Spinal cord (tissue), 10 donors: ENCODE results near the gene XPC. TPM values are rescaled to one million over a fixed set of nuclear protein-coding genes. Genes with fewer than 3 reads are reported as not detected.
A peak's percentile ranks its signal among the peaks of the same experiment; 100 is the strongest.

ENCODE experiments used
- DNase-seq, 6 donors: peaks; one replicate each; pipeline versions ENCODE4 v3.0.0 to v3.0.0-alpha.2; 2013 to 2015; ENCODE audit warnings: low spot score in 6 of 6, low read depth in 4 of 6
- H3K27ac ChIP-seq: one replicate; pipeline ENCODE4 v1.5.1; 2013; ENCODE audit warnings: low read depth, low read length, control low read depth
- H3K27me3 ChIP-seq: one replicate; pipeline ENCODE4 v1.6.1; 2013; ENCODE audit warnings: low read length; ENCODE audit not compliant: control insufficient read depth, insufficient read depth
- H3K36me3 ChIP-seq: one replicate; pipeline ENCODE4 v1.6.1; 2013; ENCODE audit warnings: low read length; ENCODE audit not compliant: control insufficient read depth, insufficient read depth
- H3K4me1 ChIP-seq: one replicate; pipeline ENCODE4 v1.6.1; 2013; ENCODE audit warnings: low read length; ENCODE audit not compliant: control insufficient read depth, insufficient read depth
- H3K4me3 ChIP-seq: one replicate; pipeline ENCODE4 v1.5.1; 2013; ENCODE audit warnings: low read depth, low read length, control low read depth
- H3K9me3 ChIP-seq: one replicate; pipeline ENCODE4 v1.6.1; 2013; ENCODE audit warnings: low read length; ENCODE audit not compliant: control insufficient read depth, insufficient read depth
- WGBS: methylation state at CpG from one replicate; pipeline ENCODE4 v1.1.5; 2013; ENCODE audit warnings: missing lambda C conversion rate; ENCODE audit not compliant: insufficient coverage; 5-methylcytosine and 5-hydroxymethylcytosine counted together
- polyA plus RNA-seq, 2 donors: library from polyadenylated mRNA; unstranded; fragments of 120-200 nt; gene quantifications; one replicate each; pipeline ENCODE4 v1.2.1, GENCODE V29; 2013; ENCODE audit not compliant: insufficient read length in 2 of 2
- total RNA-seq, 2 donors: library from RNA; depleted of rRNA in 1 of 2; stranded (reverse); fragments of 120-200 nt in 1 of 2; fragments of >200 nt in 1 of 2; gene quantifications; one replicate each; pipeline versions ENCODE4 v1.2.3 to v1.2.4, GENCODE V29; 2013 to 2014
- donor health status: healthy.

XPC gene
- total and polyA plus RNA-seq, 4 donors: 14.7 to 32.6 (median 29.3) TPM

DNA sequence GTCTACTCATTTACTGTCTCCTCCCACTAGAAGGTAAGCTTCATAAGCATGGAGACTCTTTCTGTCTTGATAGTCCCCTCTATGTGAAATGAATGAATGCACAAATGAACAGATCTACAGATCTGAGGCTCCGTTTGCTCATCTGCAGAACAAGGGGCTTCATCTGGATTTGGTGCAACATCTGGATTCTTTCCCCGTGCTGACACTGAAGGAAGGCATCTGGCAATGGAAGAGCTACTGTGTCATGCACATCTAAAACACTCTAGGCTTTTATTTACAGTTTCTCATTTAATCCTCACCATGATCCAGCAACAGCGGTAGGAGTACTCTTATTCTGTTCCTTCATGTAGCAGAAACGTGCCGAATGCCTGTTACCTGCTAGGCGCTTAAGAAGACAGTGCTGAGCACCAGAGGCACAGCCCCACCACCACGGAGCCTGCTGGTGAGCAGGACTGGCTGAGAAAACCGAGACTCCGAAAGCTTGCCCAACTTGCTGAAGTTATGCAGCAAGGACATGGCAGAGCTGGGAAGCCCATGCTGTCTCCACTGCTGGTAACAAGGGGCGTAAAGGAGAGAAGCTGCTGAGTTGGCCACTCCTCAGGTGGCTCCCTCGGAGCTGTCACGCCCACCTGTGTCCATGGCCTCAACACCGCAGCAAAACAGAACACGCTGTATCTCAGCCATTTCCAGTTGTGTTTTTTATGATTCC, 31.3 kb upstream of the XPC start:
- H3K4me3 ChIP-seq: no peak overlapping the region
- 84% methylated on average over 10 of the region's 14 CpGs for WGBS
- no peaks in the 10 kb centered on the region for H3K27me3 ChIP-seq
- H3K4me1 ChIP-seq: no peaks in the 10 kb centered on the region
- no peak for DNase-seq
- no peaks in the 10 kb centered on the region for H3K36me3 ChIP-seq
- no peaks in the 10 kb centered on the region for H3K9me3 ChIP-seq
- no peak overlapping the region for H3K27ac ChIP-seq

DNA sequence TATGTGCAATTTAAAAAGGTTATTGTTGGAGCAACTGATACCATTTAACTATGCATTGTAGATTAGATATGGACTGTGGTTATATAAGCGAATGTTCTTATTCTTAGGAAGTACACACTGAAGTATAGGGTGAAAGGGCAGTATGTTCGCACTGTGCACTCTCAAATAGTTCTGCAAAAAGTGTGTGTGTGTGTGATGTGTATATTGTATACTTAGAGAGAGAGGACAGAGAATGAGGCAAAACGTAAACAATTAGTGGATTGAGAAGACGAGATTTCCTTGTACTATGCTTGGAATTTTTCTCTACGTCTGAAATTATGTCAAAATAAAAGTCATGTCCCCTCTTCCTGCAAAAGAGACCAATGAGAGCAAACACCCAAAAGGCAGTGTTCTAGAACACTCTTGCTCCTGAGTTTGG, 30.6 kb upstream of the XPC start:
- H3K27me3 ChIP-seq: no peaks in the 10 kb centered on the region
- no peak for DNase-seq
- WGBS: 81% methylated on average over 3 of the region's 5 CpGs
- no peaks in the 10 kb centered on the region for H3K9me3 ChIP-seq
- H3K4me3 ChIP-seq: no peak overlapping the region
- H3K4me1 ChIP-seq: no peaks in the 10 kb centered on the region
- H3K36me3 ChIP-seq: no peaks in the 10 kb centered on the region
- no peak overlapping the region for H3K27ac ChIP-seq

GRCh38 chr3:14208168-14208567, 29.8 kb upstream of the XPC start:
- Histone ChIP-seq H3K9me3 (no peaks in the 10 kb centered on the region), H3K4me3 (no peak overlapping the region), H3K27me3 (no peaks in the 10 kb centered on the region), H3K36me3 (no peaks in the 10 kb centered on the region), H3K4me1 (no peaks in the 10 kb centered on the region), H3K27ac (no peak overlapping the region)
- WGBS: 90% methylated on average over 3 of the region's 4 CpGs
- no peak for DNase-seq

DNA sequence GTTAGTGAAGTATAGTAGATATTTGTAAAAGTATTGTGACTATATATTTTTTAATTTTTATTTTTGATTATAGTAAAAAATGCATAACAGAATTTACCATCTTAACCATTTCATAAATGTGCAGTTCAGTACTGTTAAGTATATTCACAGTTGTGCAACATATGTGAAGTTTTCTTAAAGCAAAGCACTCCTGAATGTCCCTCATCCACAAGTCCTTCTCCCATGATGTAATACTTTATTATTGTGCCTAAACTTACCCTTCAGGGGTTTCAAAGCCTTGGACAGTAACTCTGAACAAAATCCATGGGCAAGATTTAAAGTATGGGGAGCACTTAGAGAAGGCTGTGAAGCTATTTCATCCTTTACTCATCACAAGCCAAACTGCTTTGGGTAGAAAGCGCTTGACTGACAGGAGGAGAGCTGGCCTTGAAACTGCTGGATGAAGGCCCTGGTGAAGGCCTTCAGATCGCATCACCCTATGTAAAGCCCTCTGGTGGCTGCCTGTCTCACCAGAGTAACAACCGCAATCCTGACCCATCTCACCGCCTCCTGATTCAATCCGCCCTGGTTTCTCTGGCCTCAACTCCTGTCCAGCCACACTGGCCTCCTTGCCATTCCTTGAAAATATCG, 28.3 kb upstream of the XPC start:
- Histone ChIP-seq H3K9me3 (no peaks in the 10 kb centered on the region), H3K27ac (no peak overlapping the region), H3K4me3 (no peak overlapping the region), H3K4me1 (no peaks in the 10 kb centered on the region), H3K36me3 (no peaks in the 10 kb centered on the region), H3K27me3 (no peaks in the 10 kb centered on the region)
- WGBS: 92% methylated on average over 6 of the region's 6 CpGs
- DNase-seq: no peak

DNA sequence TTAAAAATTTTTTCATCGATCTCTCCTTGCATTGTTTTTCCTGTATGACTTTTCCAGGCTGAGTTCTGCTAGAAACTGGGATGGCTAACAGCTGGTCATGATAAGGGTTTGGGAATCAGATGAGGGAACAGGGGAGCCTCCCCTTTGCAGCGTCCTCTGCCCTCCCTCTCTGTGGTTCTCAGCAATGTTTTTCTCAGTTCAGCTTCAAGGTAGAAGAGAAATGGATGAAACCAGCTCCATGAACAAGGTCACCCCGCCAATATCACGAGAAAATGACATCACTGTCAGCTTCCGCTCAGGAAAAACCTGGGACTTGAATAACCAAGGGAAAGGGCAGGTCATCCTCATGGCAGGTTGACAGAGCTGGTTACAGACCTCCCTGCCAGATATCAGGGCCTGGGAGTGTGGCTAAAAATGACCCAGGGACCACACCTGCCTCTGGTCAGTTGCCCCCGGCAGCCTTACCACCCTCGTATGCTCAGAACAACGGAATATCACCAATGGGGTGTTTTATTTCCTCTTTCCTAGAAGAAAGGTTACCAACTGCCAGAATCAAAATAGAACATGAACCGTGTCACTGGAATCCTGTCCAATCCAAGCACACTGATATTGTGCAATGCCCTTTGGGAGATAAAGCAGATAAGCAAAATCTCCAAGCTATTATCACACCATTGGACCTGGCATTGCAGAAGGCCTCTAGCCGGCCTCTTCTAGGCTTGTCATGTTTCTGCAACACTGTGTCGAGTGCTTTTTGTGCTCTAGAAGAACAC, 26.3 kb upstream of the XPC start:
- no peak for DNase-seq
- Histone ChIP-seq H3K27ac (no peak overlapping the region), H3K36me3 (no peaks in the 10 kb centered on the region), H3K4me1 (no peaks in the 10 kb centered on the region), H3K4me3 (no peak overlapping the region), H3K27me3 (no peaks in the 10 kb centered on the region), H3K9me3 (no peaks in the 10 kb centered on the region)
- 92% methylated on average over 10 of the region's 11 CpGs for WGBS

DNA sequence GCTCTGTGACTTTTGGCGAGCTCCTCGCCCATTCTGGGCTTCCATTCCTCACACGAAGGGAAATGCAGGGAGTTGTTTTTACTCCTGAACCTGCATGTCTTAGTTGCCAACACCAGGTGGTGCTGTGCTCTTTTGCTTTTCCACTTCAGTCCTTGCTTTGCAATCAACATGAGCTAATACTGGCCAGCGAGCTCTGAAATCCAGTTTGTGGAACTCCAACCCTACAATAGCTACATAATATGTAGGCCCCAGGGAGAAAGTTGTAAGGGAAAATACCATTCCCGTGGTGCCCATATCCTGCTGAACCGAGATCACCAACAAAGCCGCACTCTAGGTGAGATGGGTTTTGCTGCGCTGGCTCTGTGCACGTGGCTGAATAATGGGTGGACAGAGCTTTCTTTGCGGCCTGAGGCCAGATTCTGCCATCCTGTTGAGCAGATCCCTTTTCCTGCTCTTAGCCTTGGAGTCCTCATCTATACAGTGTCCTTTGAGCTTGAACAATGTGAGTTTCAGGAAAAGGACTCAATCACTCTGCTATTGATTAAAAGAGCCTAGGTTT, 25.2 kb upstream of the XPC start:
- Histone ChIP-seq H3K4me1 (no peaks in the 10 kb centered on the region), H3K4me3 (no peak overlapping the region), H3K36me3 (peaks cover 3% of the 10 kb centered on the region), H3K9me3 (no peaks in the 10 kb centered on the region), H3K27ac (no peak overlapping the region), H3K27me3 (no peaks in the 10 kb centered on the region)
- WGBS: 62% methylated on average over 8 of the region's 10 CpGs
- peak; percentile 47 to 95 (median 67) for DNase-seq

- no peaks in the 10 kb centered on the region for H3K4me1 ChIP-seq
- no peaks in the 10 kb centered on the region for H3K9me3 ChIP-seq
- 73% methylated on average over 22 of the region's 23 CpGs for WGBS
- no peak for DNase-seq
- H3K36me3 ChIP-seq: peaks cover 6% of the 10 kb centered on the region
- H3K27ac ChIP-seq: no peak overlapping the region
- H3K27me3 ChIP-seq: no peaks in the 10 kb centered on the region
- no peak overlapping the region for H3K4me3 ChIP-seq
Observed at GRCh38 chr3:14202874-14203520, 24.6 kb upstream of the XPC start.

DNA sequence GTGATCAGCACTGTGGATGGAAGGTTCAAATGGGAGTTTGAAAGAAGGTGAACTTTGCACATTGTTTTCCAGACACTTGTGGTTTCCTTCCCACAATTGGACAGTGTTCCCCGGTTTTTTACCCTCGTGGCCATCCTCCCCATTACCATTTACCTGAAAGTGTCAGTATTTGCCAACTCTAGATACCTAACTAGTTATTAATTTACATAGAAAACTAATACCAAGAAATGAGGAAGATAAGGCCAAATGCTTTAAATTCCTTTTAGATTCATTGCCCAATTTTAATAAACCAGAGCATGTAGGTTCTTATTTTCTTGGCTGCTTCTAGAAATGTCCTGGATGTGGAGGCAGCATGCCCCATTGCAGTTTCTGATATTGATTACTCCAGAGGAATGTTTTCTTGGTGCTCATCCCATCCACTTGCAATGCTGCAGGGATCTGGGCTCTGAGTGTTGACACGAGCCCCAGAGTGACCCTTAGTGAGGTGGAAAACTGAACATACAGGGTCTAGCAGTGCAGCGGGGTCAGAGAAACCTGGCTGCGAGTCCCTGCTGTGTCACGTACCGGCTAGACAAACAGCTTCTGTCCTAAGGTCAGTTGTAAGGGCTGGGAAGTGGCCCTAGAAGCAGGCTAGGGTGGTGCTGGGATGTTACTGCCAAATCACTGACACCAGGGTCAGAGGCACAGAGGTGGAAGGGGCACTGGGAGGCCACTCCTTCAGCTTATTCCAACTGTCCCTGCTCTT, 23.7 kb upstream of the XPC start:
- Histone ChIP-seq H3K4me3 (no peak overlapping the region), H3K9me3 (no peaks in the 10 kb centered on the region), H3K27me3 (no peaks in the 10 kb centered on the region), H3K27ac (no peak overlapping the region), H3K36me3 (peaks cover 6% of the 10 kb centered on the region), H3K4me1 (no peaks in the 10 kb centered on the region)
- 81% methylated on average over 5 of the region's 7 CpGs for WGBS
- DNase-seq: no peak

- Histone ChIP-seq H3K36me3 (peaks cover 6% of the 10 kb centered on the region), H3K27ac (peak overlapping the region; percentile 6), H3K27me3 (no peaks in the 10 kb centered on the region), H3K4me1 (no peaks in the 10 kb centered on the region), H3K4me3 (no peak overlapping the region), H3K9me3 (no peaks in the 10 kb centered on the region)
- 95% methylated on average over 2 of the region's 4 CpGs for WGBS
- no peak for DNase-seq
Observed at GRCh38 chr3:14200841-14201240, 22.4 kb upstream of the XPC start.
